Endometrial microvascular endothelial cells (primary cell): ENCODE results near the gene MISP. TPM values are rescaled to one million over a fixed set of nuclear protein-coding genes. Genes with fewer than 3 reads are reported as not detected.

Source experiments
- total RNA-seq: library from RNA; depleted of rRNA; stranded (reverse); fragments of >200 nt; gene quantifications from one replicate; pipeline ENCODE4 v1.2.3, GENCODE V29; 2015; ENCODE audit errors: inconsistent ontology term

Gene MISP
- total RNA-seq, 1 donor from 2014 or later, result not detected

Other genes with a start within 250 kb of the MISP start
- gene TPGS1, start 243.6 kb upstream of the MISP start, total RNA-seq, result 17.6 TPM
- 84.7 TPM for gene CDC34, start 219.4 kb upstream of the MISP start, total RNA-seq
- not detected for gene GZMM, start 207.1 kb upstream of the MISP start, total RNA-seq
- 537 TPM for gene BSG, start 178.5 kb upstream of the MISP start, total RNA-seq
- gene HCN2, start 161.2 kb upstream of the MISP start, total RNA-seq, result 0.37 TPM
- 25.9 TPM for gene POLRMT, start 117.6 kb upstream of the MISP start, total RNA-seq
- gene FGF22, start 111.2 kb upstream of the MISP start, total RNA-seq, result not detected
- 136 TPM for gene RNF126, start 87.9 kb upstream of the MISP start, total RNA-seq
- gene FSTL3, start 74.7 kb upstream of the MISP start, total RNA-seq, result 55.0 TPM
- gene PRSS57, start 55.7 kb upstream of the MISP start, total RNA-seq, result not detected
- not detected for gene PALM, start 42.2 kb upstream of the MISP start, total RNA-seq
- gene PTBP1, start 46.3 kb downstream of the MISP start, total RNA-seq, result 307 TPM
- 1.5 TPM for gene PLPPR3, start 70.8 kb downstream of the MISP start, total RNA-seq
- gene AZU1, start 76.7 kb downstream of the MISP start, total RNA-seq, result not detected
- not detected for gene PRTN3, start 89.9 kb downstream of the MISP start, total RNA-seq
- not detected for gene ELANE, start 101.2 kb downstream of the MISP start, total RNA-seq
- gene CFD, start 108.6 kb downstream of the MISP start, total RNA-seq, result 5.4 TPM
- gene MED16, start 142.1 kb downstream of the MISP start, total RNA-seq, result 48.9 TPM
- not detected for gene RNU6-9, start 142.4 kb downstream of the MISP start, total RNA-seq
- gene R3HDM4, start 162.1 kb downstream of the MISP start, total RNA-seq, result 52.3 TPM
- gene KISS1R, start 166.2 kb downstream of the MISP start, total RNA-seq, result not detected
- 9.1 TPM for gene ARID3A, start 174.9 kb downstream of the MISP start, total RNA-seq
- 49.7 TPM for gene WDR18, start 233.2 kb downstream of the MISP start, total RNA-seq
- gene GRIN3B, start 249.3 kb downstream of the MISP start, total RNA-seq, result not detected